Measurements from ENCODE around the gene C14orf93.
"Not testable (repeated sequence)": the region's sequence is repeated elsewhere in the genome, so short reads cannot be mapped to it uniquely, and the experiment has no call there.

Gene C14orf93

DNA sequence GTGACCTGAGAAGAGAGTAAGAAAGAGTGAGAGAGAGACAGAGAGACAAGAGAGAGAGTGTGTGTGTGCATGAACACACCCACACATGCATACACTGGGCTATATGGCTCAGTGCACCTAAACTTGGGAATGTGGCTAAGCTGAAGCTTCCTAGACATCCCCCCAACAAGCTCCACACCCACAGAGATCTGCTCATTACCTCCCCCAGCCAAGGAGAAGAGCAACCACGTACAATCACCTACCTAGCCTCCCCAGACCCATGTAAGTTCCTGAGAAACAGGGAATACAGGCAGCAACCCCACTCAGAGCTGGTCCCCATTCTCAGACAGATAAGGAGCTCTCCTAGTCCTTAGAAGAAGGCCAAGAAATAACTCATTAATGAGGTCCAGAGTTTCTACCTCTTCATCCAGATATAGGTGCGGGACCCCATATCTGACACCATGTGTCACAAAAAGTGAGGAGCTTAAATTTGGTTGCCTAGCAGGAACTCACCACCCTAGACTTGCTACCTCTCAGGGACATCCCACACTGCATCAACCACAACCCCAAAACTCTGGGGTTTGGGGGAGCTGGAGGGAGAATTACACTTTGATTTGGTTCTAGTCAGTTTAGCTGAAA lies 37.5 kb downstream of the C14orf93 start:
- no peak for DNase-seq (ENCODE audit: low spot score)
- TF ChIP-seq, protein P1, sequence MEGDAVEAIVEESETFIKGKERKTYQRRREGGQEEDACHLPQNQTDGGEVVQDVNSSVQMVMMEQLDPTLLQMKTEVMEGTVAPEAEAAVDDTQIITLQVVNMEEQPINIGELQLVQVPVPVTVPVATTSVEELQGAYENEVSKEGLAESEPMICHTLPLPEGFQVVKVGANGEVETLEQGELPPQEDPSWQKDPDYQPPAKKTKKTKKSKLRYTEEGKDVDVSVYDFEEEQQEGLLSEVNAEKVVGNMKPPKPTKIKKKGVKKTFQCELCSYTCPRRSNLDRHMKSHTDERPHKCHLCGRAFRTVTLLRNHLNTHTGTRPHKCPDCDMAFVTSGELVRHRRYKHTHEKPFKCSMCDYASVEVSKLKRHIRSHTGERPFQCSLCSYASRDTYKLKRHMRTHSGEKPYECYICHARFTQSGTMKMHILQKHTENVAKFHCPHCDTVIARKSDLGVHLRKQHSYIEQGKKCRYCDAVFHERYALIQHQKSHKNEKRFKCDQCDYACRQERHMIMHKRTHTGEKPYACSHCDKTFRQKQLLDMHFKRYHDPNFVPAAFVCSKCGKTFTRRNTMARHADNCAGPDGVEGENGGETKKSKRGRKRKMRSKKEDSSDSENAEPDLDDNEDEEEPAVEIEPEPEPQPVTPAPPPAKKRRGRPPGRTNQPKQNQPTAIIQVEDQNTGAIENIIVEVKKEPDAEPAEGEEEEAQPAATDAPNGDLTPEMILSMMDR (IDR thresholded peaks at IDR 0.05; ENCODE audit: borderline replicate concordance, control extremely low read depth, extremely low read depth, insufficient read depth, missing control alignments): no peak
- in situ Hi-C loops (cut with MboI; ENCODE audit: low sequenced_read_pairs, unreplicated experiment): no loop called here

DNA sequence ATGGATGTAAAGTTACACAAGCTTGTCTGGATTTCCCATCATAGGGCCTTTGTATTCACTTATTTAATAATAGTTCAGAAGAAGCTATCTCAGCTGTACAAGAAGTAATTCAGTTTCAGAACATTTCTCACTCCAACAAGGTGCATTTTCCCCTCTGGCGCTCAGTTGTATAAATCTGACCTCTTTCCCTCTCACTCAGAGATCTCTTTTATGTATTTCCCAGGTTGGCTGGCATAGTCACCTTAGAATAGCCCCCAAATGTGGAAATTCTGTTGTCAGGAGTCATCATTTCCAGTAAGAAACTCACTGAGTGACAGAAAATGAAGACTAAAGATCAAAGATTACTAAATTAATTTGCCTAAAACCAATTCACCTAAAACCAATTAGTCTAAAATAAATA lies 38.8 kb downstream of the C14orf93 start:
- in situ Hi-C loops (cut with MboI; ENCODE audit: low sequenced_read_pairs, unreplicated experiment): no loop called here
- TF ChIP-seq, protein P1 (IDR thresholded peaks at IDR 0.05; ENCODE audit: borderline replicate concordance, control extremely low read depth, extremely low read depth, insufficient read depth, missing control alignments): no peak
- DNase-seq (ENCODE audit: low spot score): no peak

DNA sequence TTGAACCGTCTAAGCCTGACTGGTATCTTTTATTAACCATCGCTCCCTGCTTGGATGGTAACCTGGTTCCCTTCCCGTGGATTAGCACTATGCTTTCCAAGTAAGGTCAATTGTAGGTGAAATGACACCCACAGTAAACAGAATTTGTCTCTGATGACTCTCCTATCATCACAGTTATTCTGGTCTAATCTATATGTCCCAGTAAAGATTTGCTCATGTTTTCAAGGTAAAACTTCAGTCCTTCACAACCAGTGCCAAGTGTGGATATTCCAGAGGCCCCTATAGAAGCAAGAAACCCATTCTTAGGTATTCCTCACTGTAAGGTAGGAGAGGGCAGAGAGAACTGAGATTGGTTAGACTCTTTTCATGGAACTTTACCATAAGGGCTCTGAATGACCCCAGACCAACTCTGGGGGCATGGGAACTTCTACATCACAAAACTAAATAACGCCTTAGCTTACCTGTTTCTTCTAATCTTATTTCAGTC lies 43.1 kb downstream of the C14orf93 start:
- DNase-seq (ENCODE audit: low spot score): no peak
- in situ Hi-C loops (cut with MboI; ENCODE audit: low sequenced_read_pairs, unreplicated experiment): no loop called here

DNA sequence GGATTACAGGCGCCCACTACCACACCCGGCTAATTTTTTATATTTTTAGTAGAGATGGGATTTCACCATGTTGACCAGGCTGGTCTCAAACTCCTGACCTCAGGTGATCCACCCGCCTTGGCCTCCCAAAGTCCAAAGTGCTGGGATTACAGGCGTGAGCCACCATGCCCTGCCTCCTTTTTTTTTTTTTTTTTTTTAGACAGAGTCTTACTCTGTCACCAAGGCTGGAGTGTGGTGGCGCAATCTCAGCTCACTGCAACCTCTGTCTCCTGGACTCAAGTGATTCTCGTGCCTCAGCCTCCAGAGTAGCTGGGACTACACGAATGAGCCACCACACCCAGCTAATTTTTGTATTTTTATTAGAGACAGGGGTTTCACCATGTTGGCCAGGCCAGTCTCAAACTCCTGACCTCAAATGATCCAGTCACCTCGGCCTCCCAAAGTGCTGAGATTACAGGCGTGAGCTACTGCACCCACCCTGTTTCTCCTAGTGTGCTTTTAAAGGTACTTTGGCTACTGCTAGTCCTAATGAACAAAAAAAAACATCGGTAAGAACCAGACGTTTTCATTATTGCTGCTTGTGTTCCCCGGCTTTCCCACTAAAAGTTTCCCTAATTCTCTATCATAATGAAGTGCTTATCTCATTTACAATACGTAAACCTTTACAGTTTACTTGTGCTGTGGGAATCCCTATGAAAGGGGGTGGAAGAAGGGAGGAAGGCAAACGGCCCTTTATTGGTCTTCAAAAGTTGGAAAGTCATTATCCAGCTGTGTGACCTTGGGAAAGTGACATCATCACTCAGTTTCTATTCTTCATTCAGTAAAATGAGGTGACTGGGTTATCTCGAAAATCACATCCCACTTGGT lies 43.8 kb downstream of the C14orf93 start:
- in situ Hi-C loops (cut with MboI; ENCODE audit: low sequenced_read_pairs, unreplicated experiment); DNase-seq (ENCODE audit: low spot score): not testable (repeated sequence)

More for the DNA sequence above, 43.1 kb downstream of the C14orf93 start:
- TF ChIP-seq, protein P1 (IDR thresholded peaks at IDR 0.05; ENCODE audit: borderline replicate concordance, control extremely low read depth, extremely low read depth, insufficient read depth, missing control alignments): no peak

DNA sequence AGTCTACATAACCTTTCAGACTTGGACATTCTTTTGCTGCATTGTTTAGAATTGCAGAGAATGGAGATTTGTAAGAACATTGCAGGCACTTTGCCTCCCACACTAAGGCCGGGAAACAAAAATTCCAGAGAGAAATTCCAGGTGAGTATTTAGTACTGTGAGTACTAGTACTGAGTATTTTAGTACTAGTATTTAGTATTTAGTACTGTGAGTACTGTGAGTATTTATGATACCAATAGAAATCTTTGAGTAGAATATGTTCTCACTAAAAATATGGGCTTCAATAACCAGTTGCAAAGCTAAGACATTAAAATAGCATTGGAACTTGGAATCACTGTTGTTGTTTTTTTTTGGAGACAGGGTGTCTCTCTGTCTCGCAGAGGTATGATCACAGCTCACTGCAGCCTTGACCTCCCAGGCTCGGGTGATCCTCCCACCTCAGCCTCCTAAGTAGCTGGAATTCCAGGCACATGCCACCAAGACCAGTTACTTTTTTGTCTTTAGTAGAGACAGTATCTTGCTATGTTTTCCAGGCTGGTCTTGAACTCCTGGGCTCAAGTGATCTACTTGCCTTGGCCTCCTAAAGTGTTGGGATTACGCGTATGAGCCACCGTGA lies 47.8 kb downstream of the C14orf93 start:
- in situ Hi-C loops (cut with MboI; ENCODE audit: low sequenced_read_pairs, unreplicated experiment): no loop called here
- TF ChIP-seq, protein P1 (IDR thresholded peaks at IDR 0.05; ENCODE audit: borderline replicate concordance, control extremely low read depth, extremely low read depth, insufficient read depth, missing control alignments): no peak
- DNase-seq (ENCODE audit: low spot score): no peak

DNA sequence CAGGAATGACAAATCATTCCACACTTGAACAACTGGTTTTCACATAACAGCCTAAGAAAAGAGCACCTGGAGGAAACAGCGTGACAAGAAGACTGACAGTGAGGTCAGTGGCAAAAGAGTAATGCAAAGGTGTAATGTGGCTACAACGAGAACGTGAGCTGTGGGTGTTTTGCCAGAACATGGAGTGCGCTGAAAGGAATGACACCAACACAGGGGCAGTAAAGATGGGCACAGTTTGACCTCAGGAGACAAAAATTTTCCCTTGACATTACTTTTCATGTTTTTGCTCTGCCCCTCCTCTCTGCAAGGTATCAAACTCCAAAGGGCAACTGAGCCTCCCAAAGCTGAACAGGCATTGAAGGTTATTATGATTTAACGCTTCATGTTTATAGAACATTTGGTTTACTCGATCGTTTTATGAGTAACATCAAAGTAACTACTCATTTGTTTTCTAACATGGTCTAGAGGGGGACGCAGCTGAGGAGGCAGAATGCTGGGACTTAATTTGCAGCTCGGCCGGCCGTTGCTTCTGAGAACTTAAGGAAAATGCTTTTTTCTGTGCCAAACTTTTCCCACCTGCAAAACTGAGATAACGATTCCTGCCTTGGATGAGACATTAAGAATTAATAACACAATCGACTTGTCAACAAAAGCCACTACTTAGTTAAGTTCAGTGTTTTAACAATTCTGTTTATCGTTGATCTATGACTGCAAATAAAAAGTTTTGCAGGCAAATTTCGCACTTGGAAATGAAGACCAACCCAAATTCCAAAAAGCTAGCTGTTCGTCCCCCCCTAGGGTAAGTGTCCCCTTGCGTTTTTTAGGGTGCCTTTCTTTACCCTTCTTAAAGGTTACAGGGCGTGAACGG lies 54.0 kb downstream of the C14orf93 start:
- in situ Hi-C loops (cut with MboI; ENCODE audit: low sequenced_read_pairs, unreplicated experiment): no loop called here
- no peak for DNase-seq (ENCODE audit: low spot score)
- TF ChIP-seq, protein P1 (IDR thresholded peaks at IDR 0.05; ENCODE audit: borderline replicate concordance, control extremely low read depth, extremely low read depth, insufficient read depth, missing control alignments): no peak
